Measurements from ENCODE around the gene MTUS2. TPM values are rescaled to one million over a fixed set of nuclear protein-coding genes. Genes with fewer than 3 reads are reported as not detected.

The MTUS2 gene
- total RNA-seq, 1 experiment from 2014 or later = 0.35 TPM

DNA sequence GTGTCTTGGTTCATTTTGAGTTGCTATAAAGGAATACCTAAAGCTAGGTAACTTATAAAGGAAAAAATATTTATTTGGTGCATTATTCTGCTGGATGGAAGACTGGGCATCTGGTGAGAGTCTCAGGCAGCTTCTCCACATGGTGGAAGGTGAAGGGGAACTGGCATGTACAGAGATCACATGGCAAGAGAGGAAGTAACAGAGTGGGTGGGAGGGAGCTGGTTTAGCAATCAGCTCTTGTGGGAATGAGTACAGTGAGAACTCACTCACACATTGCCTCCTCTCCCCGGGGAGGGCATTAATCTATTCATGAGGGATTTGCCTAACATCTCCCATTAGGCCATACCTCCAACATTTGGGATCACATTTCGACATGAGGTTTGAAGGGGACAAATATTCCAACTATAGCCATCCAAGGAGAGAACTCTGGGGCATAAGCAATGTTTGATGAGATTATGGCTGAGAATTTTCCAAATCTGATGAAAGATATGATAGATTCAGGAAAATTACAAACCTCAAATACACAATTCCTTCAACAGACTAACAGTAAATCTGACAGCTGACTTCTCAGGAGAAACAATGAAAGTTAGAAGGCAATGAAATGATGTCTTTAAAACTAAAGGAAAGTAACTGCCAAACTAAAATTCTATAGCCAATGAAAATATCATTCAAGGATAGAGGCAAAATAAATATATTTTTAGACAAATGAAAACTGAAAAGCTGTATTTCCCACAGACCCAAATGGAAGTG lies 52.5 kb downstream of the MTUS2 start:
- Histone ChIP-seq H4K8ac (replicated peaks; ENCODE audit: insufficient read length, low read depth, low read length) (no peak overlapping the region), H4K5ac (ENCODE audit: insufficient read length, low read depth, low read length) (no peak overlapping the region), H2AFZ (ENCODE audit: low read length) (no peak overlapping the region), H4K20me1 (ENCODE audit: control insufficient read depth, insufficient read depth, insufficient read length) (no peaks in the 10 kb centered on the region), H3K4me1 (ENCODE audit: insufficient read depth, low read length) (no peaks in the 10 kb centered on the region), H3T11ph (ENCODE audit: low read length) (no peak overlapping the region), H3K27ac (ENCODE audit: insufficient read length, low read depth, low read length) (no peak overlapping the region), H3K4me2 (ENCODE audit: insufficient read depth, insufficient read length, low read length) (no peak overlapping the region), H2BK5ac (ENCODE audit: insufficient read length, low read length) (no peak overlapping the region), H3K23ac (ENCODE audit: insufficient read length, low read depth, low read length) (no peak overlapping the region), H3K9ac (ENCODE audit: extremely low read depth, insufficient read length, low read length) (no peak overlapping the region), H2AK5ac (ENCODE audit: insufficient read length, low read length) (no peak overlapping the region), H3K23me2 (ENCODE audit: insufficient read length, low read depth, low read length, poor library complexity, severe bottlenecking) (no peaks in the 10 kb centered on the region), H2BK20ac (ENCODE audit: low read depth, low read length, poor library complexity, severe bottlenecking) (no peak overlapping the region), H3K56ac (ENCODE audit: insufficient read length, low read depth, low read length) (no peak overlapping the region), H3K14ac (ENCODE audit: insufficient read depth, low read length) (no peak overlapping the region), H3K79me2 (ENCODE audit: insufficient read depth, low read length) (no peaks in the 10 kb centered on the region), H3K79me1 (ENCODE audit: insufficient read depth, low read depth, low read length, poor library complexity, severe bottlenecking) (no peaks in the 10 kb centered on the region), H3K4ac (ENCODE audit: low read depth, low read length) (no peak overlapping the region), H3K18ac (ENCODE audit: insufficient read length, low read depth, low read length) (no peak overlapping the region), H2BK12ac (ENCODE audit: insufficient read length, low read depth, low read length) (no peak overlapping the region), H2BK120ac (ENCODE audit: low read depth, low read length, poor library complexity, severe bottlenecking) (no peak overlapping the region), H4K91ac (ENCODE audit: insufficient read length, low read depth, low read length) (no peak overlapping the region), H3K27me3 (ENCODE audit: insufficient read depth, low read length) (no peaks in the 10 kb centered on the region), H2BK15ac (ENCODE audit: low read depth, low read length) (no peak overlapping the region), H3K9me3 (ENCODE audit: control insufficient read depth, low read depth, low read length) (no peaks in the 10 kb centered on the region)
- no peak for DNase-seq
- no CpG with 5 or more reads among the region's 2 CpGs for WGBS (ENCODE audit: extremely low coverage, insufficient read length, low lambda C conversion rate)
- Mint-ChIP-seq H3K27me3 (ENCODE audit: low read depth) (peaks cover 4% of the 10 kb centered on the region; the same call in 1 of the 2 replicates), H3K36me3 (ENCODE audit: insufficient read depth in 1 of 3, low read depth in 3 of 3) (peaks cover 8 to 23% (median 17%) of the 10 kb centered on the region in 3 experiments), H3K9me3 (peaks cover 24 to 32% of the 10 kb centered on the region in 2 experiments), H3K4me3 (no peak overlapping the region), H3K27ac (no peak overlapping the region), H3K4me1 (no peaks in the 10 kb centered on the region)
- TF ChIP-seq, protein P1, sequence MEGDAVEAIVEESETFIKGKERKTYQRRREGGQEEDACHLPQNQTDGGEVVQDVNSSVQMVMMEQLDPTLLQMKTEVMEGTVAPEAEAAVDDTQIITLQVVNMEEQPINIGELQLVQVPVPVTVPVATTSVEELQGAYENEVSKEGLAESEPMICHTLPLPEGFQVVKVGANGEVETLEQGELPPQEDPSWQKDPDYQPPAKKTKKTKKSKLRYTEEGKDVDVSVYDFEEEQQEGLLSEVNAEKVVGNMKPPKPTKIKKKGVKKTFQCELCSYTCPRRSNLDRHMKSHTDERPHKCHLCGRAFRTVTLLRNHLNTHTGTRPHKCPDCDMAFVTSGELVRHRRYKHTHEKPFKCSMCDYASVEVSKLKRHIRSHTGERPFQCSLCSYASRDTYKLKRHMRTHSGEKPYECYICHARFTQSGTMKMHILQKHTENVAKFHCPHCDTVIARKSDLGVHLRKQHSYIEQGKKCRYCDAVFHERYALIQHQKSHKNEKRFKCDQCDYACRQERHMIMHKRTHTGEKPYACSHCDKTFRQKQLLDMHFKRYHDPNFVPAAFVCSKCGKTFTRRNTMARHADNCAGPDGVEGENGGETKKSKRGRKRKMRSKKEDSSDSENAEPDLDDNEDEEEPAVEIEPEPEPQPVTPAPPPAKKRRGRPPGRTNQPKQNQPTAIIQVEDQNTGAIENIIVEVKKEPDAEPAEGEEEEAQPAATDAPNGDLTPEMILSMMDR (conservative IDR thresholded peaks at IDR 0.05) = no peak

Measured in H9 (cell line).